ENCODE results near the gene MMP21. TPM values are rescaled to one million over a fixed set of nuclear protein-coding genes. Genes with fewer than 3 reads are reported as not detected.
A peak's percentile ranks its signal among the peaks of the same experiment; 100 is the strongest.

MMP21 gene, protein sequence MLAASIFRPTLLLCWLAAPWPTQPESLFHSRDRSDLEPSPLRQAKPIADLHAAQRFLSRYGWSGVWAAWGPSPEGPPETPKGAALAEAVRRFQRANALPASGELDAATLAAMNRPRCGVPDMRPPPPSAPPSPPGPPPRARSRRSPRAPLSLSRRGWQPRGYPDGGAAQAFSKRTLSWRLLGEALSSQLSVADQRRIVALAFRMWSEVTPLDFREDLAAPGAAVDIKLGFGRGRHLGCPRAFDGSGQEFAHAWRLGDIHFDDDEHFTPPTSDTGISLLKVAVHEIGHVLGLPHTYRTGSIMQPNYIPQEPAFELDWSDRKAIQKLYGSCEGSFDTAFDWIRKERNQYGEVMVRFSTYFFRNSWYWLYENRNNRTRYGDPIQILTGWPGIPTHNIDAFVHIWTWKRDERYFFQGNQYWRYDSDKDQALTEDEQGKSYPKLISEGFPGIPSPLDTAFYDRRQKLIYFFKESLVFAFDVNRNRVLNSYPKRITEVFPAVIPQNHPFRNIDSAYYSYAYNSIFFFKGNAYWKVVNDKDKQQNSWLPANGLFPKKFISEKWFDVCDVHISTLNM
- not detected in 2 replicates for total RNA-seq (2022)
- Bru-seq, nascent RNA, result percentile 12 among the genes with signal in this experiment
- BruChase-seq, experiment 1, labeled RNA remaining after a 2-hour chase, result not detected
- not detected for BruChase-seq, experiment 2, labeled RNA remaining after a 6-hour chase
- long read RNA-seq, result 0 reads

GRCh38 chr10:125775491-125776106 lies at the start of gene MMP21:
TSS of gene MMP21 (minus strand) at chr10:125775821. CDS start at chr10:125775821, 0 bp downstream.
- CTCF ChIA-PET, result no interaction called here

DNA sequence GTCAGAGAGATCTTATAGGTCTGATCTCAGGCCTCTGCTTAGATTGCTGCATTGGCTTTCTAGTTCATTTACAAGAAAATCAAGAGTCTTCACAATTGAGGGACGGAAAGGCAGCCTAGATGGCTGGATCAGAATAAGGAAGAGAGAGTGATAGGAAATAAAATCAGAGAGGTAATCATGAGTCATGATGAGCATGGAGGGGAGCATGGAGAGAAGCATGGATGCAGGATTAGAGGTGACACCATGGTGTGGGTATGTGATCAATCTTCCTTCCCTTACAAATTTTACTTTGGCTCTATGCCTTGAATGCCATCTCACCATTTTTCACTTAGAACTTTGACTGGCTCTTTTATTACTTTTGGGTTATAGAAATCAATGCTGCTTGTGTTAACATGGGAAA lies 49.1 kb upstream of the MMP21 start:
- Mint-ChIP-seq H3K4me1 (ENCODE audit: low read depth, unreplicated experiment) (peaks cover 15% of the 10 kb centered on the region), H3K36me3 (ENCODE audit: insufficient read depth, unreplicated experiment) (peaks cover 31% of the 10 kb centered on the region), H3K27ac (ENCODE audit: unreplicated experiment) (no peak overlapping the region), H3K9me3 (ENCODE audit: unreplicated experiment) (no peaks in the 10 kb centered on the region), H3K4me3 (ENCODE audit: unreplicated experiment) (no peak overlapping the region), H3K27me3 (ENCODE audit: insufficient read depth, unreplicated experiment) (no peaks in the 10 kb centered on the region)
- ChIA-PET POLR2A (no interaction called here), CTCF (no interaction called here)
- BruUV-seq (replicated peaks), result no TSS peak
- intact Hi-C loops (cut with micrococcal nuclease; ENCODE audit: unreplicated experiment), result no loop called here
- TF ChIP-seq CTCF (IDR thresholded peaks at IDR 0.05; ENCODE audit: insufficient read depth in 1 of 2, low read depth in 1 of 2, low read length in 1 of 2, severe bottlenecking in 1 of 2, unreplicated experiment in 1 of 2), result no peak
- Histone ChIP-seq H3K4me1 (peaks cover 4% of the 10 kb centered on the region; the same call in 1 of the 2 replicates), H3K9me3 (no peaks in the 10 kb centered on the region), H3K27me3 (replicated peaks; ENCODE audit: control insufficient read depth, insufficient read depth, low read length) (no peaks in the 10 kb centered on the region), H3K36me3 (ENCODE audit: control insufficient read depth, insufficient read depth, low read length) (peaks cover 4% of the 10 kb centered on the region), H3K4me3 (ENCODE audit: low read depth, low read length) (peak overlapping the region; percentile 73)
- DNase-seq, result no peak

More at GRCh38 chr10:125775491-125776106, at the start of gene MMP21:
- POLR2A ChIA-PET, result no interaction called here
- H3K9me3 Mint-ChIP-seq (ENCODE audit: unreplicated experiment), result peaks cover 19% of the 10 kb centered on the region
- peaks cover 5% of the 10 kb centered on the region for H3K36me3 Mint-ChIP-seq (ENCODE audit: insufficient read depth, unreplicated experiment)
- no peaks in the 10 kb centered on the region for H3K27me3 ChIP-seq (replicated peaks; ENCODE audit: control insufficient read depth, insufficient read depth, low read length)
- H3K4me3 ChIP-seq (ENCODE audit: low read depth, low read length), result no peak within 1 kb of the TSS
- H3K9me3 ChIP-seq, result no peaks in the 10 kb centered on the region
- H3K27me3 Mint-ChIP-seq (ENCODE audit: insufficient read depth, unreplicated experiment), result peaks cover 9% of the 10 kb centered on the region
- no peaks in the 10 kb centered on the region for H3K4me1 ChIP-seq
- intact Hi-C loops (cut with micrococcal nuclease; ENCODE audit: unreplicated experiment), result no loop called here
- H3K27ac Mint-ChIP-seq (ENCODE audit: unreplicated experiment), result no peak within 1 kb of the TSS
- TF ChIP-seq CTCF (IDR thresholded peaks at IDR 0.05; ENCODE audit: insufficient read depth in 1 of 2, low read depth in 1 of 2, low read length in 1 of 2, severe bottlenecking in 1 of 2, unreplicated experiment in 1 of 2), result no peak
- H3K4me3 Mint-ChIP-seq (ENCODE audit: unreplicated experiment), result no peak within 1 kb of the TSS
- H3K4me1 Mint-ChIP-seq (ENCODE audit: low read depth, unreplicated experiment), result no peaks in the 10 kb centered on the region
- H3K36me3 ChIP-seq (ENCODE audit: control insufficient read depth, insufficient read depth, low read length), result no peaks in the 10 kb centered on the region
- no TSS peak for BruUV-seq (replicated peaks)
- no peak for DNase-seq

GRCh38 chr10:125823663-125824251 lies 48.1 kb upstream of the MMP21 start:
- peaks cover 25% of the 10 kb centered on the region for H3K36me3 Mint-ChIP-seq (ENCODE audit: insufficient read depth, unreplicated experiment)
- H3K27me3 ChIP-seq (replicated peaks; ENCODE audit: control insufficient read depth, insufficient read depth, low read length), result no peaks in the 10 kb centered on the region
- peak in 1 of 2 experiments; percentile 33 for DNase-seq
- H3K9me3 Mint-ChIP-seq (ENCODE audit: unreplicated experiment), result no peaks in the 10 kb centered on the region
- CTCF ChIA-PET, result interaction anchor here (0.6 kb wide), 2 partner anchors 74 to 1254 kb away, joined by 3 to 7 read pairs; no protein-coding TSS in a partner anchor
- intact Hi-C loops (cut with micrococcal nuclease; ENCODE audit: unreplicated experiment), result no loop called here
- peaks cover 15% of the 10 kb centered on the region for H3K4me1 Mint-ChIP-seq (ENCODE audit: low read depth, unreplicated experiment)
- H3K4me3 ChIP-seq (ENCODE audit: low read depth, low read length), result peak overlapping the region; percentile 73
- H3K4me3 Mint-ChIP-seq (ENCODE audit: unreplicated experiment), result no peak overlapping the region
- TF ChIP-seq CTCF (IDR thresholded peaks at IDR 0.05; ENCODE audit: insufficient read depth in 1 of 2, low read depth in 1 of 2, low read length in 1 of 2, severe bottlenecking in 1 of 2, unreplicated experiment in 1 of 2), result no peak
- peaks cover 4% of the 10 kb centered on the region; the same call in 1 of the 2 replicates for H3K4me1 ChIP-seq
- TSS peak; percentile 72 for BruUV-seq (replicated peaks)
- no peak overlapping the region for H3K27ac Mint-ChIP-seq (ENCODE audit: unreplicated experiment)
- no peaks in the 10 kb centered on the region for H3K27me3 Mint-ChIP-seq (ENCODE audit: insufficient read depth, unreplicated experiment)
- H3K9me3 ChIP-seq, result no peaks in the 10 kb centered on the region
- H3K36me3 ChIP-seq (ENCODE audit: control insufficient read depth, insufficient read depth, low read length), result peaks cover 2% of the 10 kb centered on the region
- POLR2A ChIA-PET, result interaction anchor here (0.8 to 1.2 kb wide), 2 partner anchors 58 to 104 kb away, joined by 3 to 7 read pairs; partner anchors contain the start of gene EDRF1

Measured in Caco-2 (cell line).